ENCODE data around the gene MPP2.
"Not testable (repeated sequence)": the region's sequence is repeated elsewhere in the genome, so short reads cannot be mapped to it uniquely, and the experiment has no call there.

The MPP2 gene

DNA sequence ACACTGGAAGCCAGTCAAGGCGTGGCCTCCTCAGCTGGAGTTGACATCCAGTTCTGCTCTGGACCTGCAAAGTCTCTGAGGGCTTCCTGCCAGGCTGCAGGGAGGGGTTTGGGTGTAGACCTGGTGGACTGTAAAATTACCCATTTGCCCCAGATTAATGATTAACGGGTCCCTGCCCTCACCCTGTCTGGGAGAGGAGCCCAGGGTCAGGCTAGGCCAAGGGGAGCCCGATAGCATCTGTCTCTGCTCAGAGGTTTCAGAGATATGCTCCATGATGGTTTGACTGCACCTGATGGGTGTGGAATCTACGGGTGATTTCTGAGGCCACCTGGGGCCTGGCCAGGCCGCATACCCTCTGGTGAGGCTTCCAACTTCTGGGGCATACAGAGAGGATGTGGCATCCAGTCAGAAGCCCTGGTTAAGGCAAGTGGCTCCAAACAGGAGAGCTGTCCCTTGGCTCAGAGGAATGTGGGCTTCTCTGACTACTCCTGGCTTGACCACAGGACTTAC, 23.8 kb upstream of the MPP2 start:
- no peak for DNase-seq (ENCODE audit: low read depth in 3 of 3)

DNA sequence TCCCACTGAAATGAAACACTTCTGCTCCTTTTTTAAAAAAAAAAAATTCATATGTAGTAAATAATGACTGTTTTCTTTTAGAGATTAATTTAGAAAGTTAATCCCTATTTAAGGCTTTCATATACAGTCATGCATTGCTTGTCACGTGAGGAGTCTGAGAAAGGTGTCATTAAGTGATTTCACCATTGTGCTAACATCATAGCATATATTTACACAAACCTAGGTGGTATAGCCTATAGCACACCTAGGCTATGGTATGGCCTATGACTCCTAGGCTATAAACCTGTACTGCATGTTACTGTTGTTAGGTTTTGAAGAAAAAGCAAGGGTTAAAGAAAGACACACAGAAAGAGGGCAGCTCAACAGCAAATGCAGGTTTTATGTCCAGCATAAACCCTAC, 21.3 kb upstream of the MPP2 start:
- DNase-seq (ENCODE audit: low read depth in 3 of 3), result no peak

DNA sequence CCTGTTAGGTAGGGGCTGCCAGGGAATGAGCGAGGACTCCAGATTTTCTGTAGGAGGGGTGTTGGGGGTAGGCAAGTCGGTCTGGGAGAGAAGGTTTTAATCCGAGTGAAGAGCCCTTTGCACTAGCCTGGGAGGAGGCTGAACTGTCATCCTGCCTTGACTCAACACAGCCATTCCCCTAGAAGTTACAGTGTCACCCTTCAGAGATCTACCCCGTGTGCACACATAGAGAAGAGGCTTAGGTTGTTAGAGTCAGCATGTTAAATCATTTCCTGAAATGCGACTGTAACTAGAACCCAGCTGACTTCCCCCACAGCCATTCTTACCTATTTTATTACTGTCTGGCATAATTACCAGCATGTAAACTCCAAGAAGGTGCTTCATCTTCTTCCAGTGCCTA, 20.6 kb upstream of the MPP2 start:
- DNase-seq (ENCODE audit: low read depth in 3 of 3), result not testable (repeated sequence)

DNA sequence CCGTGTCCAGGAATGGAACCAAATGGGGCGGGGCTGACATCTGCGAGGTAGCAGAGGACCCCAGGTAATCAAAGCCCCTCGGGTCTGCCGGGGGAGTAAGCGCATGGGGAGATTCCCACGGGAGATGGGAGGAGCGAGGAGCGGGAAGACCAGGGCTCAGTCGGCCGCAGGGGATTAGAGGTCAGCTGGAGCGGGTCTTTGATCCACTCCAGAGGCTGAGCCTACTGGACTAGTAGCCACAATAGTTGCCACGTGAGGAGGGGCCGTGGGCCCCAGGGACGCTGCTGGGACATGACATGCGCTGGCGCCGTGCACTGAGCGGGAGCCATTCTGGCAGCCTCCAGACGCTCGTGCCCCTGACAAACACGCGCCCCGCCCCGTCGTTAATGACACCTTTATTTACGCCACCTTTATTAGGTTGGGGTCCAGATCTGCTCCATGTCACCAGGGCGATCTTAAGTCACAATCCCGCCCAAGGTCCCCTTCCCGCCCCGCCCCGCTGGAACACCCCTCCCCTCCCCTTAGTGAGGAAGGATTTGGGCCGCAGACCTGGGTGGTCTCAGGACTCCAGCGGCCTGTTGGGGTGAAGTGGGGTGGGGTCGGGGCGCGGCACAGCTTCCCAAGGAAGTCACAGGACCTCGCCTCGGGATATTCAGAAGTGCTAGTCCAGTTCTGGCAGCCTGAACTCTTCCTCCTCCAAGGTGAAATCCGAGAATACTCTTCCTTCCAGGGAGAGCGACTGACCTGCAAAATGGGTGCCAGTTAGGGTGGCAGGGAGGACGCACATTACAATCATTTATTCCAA, 19.9 kb upstream of the MPP2 start:
- no peak for DNase-seq (ENCODE audit: low read depth in 3 of 3)

DNA sequence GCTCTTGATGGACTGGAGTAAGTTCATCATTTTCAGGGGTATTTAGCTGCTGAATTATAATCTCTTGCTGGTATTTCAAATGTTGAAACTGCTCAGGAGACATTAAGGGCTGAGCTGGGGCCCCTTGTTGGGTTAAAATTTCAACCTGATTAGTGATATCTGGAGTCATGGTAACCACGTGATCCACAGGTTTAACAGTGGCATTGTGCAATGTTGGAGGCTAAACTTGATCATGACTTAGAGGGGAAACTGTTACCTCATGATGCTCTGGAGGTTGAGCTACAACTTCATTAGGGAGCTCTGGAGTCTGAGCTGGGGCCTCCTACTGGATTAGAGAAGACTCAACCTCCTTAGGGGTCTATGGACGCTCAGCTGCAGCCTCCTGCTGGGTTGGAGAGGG, 17.2 kb upstream of the MPP2 start:
- no peak for DNase-seq (ENCODE audit: low read depth in 3 of 3)

DNA sequence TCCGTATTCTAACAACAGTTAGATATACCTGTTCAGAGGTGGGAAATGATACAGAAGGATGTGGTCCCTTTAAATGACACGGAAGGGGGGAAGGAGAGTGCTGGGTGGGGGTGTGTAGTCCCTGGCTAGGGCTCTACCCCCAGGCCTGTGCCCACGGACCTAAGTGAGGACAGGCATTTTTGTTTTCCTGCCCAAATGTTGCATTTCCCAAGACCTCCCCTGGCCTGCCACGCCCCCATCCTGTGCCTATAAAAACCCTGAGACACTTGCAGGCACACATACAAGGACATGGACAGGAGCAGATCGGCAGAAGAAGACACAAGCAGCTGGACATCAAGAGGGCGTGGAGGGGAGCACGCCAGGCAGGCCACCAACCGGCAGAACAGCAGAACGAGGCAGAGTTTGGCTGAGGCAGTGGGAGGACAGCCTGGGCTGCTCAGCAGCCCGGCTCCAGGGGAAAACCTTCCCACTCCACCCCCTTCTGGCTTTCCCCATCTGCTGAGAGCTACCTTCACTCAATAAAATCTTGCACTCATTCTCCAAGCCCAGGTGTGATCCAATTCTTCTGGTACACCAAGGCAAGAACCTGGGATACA, 13.3 kb upstream of the MPP2 start:
- DNase-seq (ENCODE audit: low read depth in 3 of 3), result no peak

DNA sequence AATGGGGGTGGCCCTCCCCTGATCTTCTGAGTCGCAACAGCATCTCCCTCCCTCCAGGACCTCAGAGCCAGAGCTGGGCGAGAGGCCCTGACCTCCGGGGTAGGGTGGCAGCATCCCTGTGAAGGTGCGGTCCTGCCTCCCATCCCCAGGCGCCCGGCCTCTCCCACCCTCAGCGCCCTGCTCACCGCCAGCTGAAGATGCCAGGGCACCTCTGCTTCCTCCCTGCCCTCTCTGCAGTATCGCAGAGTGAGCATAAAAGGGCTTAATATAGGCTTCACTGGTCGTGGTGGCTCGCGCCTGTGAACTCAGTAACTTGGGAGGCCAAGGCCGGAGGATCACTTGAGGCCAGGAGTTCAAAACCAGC, 10.7 kb upstream of the MPP2 start:
- DNase-seq (ENCODE audit: low read depth in 3 of 3), result no peak

DNA sequence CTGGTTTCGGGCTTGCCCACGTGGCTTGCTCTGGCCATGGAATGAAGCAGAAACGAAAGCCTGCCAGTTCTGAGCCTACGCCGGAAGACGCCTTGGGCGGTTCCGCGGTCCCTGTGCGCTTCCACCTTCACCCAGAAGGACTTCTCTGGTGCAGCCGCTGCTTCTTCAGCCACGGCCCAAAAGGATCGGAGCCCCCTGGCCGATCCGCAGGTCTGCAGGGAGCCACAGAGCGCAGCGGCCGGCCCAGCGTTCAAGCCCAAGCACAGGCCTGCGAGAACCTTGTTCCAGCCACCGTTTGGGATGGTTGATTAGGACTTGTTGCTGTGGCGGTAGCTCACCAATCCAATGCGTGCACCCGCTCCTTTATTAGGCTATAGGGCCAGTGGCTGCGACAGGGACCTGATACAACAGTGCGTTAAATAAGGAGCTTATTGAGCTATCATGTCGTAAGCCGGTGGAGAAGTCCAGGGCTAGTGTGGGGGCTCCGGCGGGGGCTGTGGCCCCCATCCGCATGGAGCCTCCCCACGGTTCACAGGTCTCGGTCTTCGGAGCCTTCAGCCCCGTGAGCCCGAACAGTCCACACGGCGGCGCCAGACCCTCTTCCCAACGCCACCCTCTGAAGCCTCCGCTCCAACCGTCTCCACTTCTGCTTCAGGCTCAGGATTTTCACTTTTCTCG, 10.2 kb upstream of the MPP2 start:
- no peak for DNase-seq (ENCODE audit: low read depth in 3 of 3)

DNA sequence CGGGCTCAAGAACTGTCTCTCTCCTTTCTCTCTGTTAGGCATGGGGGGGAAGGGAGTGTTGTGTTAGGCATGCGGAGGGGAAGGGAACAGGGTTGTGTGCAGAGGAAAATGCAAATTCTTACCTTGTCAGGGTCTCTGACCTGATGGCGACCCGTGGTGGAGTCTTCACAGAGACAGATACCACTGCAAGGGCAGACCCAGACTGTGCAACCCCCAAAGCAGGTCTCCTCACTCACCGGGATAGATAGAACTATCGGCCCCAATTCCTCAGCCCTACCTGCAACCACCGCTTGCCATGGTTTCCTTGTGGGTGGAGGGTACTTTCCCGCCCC, 9.6 kb upstream of the MPP2 start:
- no peak for DNase-seq (ENCODE audit: low read depth in 3 of 3)

DNA sequence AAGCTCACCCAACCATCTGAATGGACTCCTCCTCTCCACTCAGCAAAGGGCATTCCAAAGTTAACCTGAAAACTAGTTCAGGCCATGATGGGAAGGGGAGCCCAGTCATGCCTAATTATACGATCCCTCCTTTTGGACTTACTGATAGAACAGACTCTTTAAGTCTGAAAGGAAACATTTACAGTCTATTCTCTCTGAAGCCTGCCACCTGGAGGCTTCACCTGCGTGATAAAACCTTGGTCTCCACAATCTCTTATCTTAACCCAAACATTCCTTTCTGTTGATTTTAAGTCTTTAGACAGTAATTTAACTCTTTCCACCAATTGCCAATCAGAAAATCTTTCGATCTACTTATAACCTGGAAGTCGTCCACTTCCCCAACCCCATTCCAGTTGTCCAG, 9.0 kb upstream of the MPP2 start:
- DNase-seq (ENCODE audit: low read depth in 3 of 3), result no peak

DNA sequence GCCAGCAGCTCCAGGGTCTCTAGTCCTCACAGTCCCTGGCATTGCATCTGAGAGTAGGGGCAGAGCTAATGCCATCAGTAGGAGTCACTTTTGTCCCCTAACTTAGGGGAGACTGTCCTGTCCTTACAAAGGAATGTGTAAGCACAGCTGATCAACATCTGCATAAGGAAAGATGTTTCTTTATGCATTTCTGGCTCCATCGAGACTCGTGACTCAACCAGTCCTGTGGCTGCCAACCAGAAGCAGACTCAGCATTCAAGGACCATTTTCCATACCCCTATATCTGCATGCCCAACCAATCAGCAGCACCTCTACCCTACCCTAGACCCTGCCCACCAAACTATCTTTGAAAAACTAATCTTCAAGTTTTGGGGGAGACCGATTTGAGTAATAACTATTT, 8.2 kb upstream of the MPP2 start:
- no peak for DNase-seq (ENCODE audit: low read depth in 3 of 3)

DNA sequence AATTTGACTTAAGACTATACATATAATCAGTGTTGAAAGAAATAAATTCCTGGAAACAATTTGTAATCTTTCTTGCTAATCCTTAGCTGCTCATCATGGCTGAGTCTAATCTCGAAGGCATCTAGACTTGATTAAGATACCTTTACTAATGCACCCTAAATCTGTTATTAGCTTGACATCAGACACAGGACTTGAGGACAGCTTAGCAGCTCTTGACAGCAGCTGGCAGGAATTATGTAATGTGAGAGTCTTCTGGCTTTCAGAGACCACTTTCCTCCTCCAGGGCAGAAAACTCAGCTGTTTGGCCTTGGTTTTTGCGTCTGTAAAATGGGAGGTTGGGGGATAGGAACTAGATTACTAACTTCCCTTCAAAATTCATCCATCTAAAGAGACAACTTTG, 7.1 kb upstream of the MPP2 start:
- no peak for DNase-seq (ENCODE audit: low read depth in 3 of 3)

DNA sequence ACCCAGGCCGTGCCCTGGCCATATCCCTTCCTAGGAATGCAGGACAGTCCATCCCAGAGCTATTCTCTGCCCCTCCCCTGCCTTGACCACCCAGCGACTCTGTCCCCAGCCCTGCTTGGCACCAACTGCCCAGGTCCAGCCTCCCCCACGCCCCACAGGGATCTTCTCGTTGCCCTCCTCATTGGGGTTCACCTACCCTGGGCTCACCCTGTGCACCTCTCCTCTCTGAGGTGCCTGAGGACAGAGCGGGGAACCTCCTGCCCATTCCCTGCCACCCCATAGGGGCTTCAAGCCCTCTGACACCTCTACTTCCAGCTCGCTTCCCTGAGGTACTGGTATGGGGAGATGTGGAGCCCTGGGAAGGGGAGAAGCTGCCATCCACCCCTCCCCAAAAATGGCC, 6.2 kb upstream of the MPP2 start:
- DNase-seq (ENCODE audit: low read depth in 3 of 3), result no peak

DNA sequence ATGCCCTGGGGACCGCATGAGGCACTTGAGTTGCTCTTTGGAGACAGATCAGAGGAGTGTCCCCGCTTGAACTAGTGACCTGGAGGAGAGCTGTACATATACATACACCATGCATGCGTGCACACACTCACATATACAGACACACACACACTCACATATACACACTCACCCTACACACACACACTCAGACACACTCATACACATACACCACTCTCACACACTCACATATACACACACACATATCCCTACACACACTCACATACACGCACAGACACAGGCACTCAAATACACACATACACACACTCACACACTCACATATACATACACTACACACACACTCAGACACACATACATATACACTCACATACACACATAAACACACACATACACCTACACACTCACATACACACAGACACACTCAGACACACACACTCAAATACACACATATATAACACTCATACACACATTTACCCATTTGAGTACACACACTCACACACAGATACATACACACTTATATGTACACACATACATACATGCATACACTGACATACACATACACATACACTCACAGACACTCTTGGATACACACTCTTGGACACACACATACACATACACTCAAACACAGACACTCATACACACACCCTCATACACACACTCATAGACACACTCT, 5.4 kb upstream of the MPP2 start:
- DNase-seq (ENCODE audit: low read depth in 3 of 3), result no peak

DNA sequence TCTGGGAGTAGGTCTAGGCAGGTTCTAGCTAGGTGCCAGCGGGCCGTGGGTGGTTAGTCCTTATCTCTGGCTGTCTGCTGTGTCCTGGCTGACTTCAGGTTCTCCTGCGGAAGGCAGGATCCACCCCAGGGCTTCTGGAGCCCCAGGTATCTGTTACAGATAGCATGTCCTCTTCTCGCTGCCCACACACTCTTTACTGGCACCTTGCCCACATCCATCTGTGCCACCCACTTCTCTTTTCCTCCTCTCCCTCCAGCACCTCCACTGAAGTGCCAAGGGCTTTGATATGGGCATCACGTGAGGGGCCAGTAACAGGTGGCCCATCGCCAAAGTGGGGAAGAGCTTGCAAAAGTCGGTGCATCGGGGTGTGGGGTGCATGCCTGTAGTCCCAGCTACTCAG, 4.6 kb upstream of the MPP2 start:
- DNase-seq (ENCODE audit: low read depth in 3 of 3), result no peak

DNA sequence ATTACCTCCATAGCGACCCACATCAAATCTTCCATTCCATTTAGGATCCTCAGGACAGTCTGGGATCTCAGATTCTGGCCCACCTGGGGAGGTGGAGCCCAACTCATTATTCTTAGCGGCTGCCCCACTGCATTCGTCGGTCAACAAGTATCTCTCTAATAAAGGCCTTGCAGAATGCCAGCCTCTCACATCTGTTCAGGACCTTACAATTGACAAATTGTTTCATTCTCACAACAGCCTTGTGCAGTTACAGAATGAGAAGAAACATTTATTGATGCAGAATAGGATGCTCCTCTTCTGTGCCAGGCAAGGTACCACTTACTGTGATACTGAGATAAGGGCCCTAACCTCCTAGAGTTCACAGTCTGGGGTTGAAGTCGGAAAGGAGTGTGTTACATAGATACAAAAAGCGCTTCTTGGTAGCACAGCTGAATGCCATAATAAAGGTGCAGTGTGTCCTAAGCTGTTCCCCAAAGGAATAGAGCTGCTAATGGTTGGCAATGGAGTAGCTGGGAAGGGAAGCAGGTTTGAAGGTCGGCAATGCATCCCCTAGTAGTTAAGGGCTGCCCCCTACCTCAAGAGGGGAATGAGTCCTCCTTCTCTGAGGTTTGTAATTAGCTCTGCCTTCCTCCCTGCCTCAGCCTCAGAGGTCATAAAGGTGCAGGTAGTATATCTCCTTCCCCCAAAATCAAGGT, 2.3 kb upstream of the MPP2 start:
- no peak for DNase-seq (ENCODE audit: low read depth in 3 of 3)

DNA sequence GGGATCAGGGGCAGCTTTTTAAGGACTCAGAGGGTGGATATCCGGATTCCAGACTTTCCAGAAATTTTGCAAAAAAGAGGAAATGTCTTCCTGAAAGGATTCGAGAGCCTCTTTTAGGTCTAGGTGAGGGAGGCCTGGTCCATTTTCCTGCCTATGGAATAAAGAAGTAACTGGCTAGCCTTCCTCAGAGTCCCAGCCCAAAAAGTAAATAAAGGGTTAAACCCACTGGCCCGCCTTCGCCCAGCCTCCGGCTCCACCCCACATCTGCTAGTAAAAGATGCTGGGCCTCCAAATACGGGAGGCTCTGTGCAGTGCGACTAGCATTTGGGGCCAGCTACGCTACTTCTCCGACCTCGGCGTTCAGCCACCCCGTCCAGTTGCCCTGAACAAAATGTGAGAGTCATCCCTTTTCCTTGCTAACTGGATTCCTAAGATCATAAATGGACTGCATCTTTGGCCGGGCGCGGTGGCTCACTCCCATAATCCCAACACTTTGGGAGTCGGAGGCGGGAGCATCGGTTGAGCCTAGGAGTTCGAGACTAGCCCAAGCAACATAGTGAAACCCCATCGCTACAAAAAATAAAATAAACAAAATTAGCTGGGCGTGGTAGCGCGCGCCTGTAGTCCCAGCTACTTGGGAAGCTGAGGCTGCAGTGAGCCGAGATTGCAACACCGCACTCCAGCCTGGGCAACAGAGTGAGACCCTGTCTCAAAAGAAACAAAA, 824 bp upstream of the MPP2 start:
- no peak for DNase-seq (ENCODE audit: low read depth in 3 of 3)

DNA sequence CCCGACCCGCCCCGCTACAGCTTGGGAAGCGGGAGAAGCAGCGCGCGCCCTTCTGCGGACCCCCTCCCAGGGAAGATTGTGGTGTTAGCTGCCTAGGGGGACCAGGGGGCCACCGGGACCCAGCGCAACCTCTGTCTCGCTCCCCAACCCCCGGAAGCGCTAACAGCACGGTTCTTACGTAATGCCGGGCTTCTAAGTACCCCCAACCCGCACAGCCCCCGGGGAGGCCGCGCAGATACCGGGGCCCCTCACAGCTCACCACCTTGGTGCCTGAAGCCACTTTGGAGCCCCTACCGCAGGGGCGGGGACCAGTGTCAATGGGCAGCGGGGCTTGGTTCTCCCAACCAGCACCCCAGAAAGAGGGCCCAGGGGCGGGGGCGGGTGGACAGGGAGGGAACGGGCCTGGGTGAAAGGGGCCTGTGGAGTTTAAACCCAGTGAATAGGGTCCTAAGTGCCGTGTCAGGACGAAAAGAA, 348 bp downstream of the MPP2 start:
- DNase-seq (ENCODE audit: low read depth in 3 of 3), result no peak

DNA sequence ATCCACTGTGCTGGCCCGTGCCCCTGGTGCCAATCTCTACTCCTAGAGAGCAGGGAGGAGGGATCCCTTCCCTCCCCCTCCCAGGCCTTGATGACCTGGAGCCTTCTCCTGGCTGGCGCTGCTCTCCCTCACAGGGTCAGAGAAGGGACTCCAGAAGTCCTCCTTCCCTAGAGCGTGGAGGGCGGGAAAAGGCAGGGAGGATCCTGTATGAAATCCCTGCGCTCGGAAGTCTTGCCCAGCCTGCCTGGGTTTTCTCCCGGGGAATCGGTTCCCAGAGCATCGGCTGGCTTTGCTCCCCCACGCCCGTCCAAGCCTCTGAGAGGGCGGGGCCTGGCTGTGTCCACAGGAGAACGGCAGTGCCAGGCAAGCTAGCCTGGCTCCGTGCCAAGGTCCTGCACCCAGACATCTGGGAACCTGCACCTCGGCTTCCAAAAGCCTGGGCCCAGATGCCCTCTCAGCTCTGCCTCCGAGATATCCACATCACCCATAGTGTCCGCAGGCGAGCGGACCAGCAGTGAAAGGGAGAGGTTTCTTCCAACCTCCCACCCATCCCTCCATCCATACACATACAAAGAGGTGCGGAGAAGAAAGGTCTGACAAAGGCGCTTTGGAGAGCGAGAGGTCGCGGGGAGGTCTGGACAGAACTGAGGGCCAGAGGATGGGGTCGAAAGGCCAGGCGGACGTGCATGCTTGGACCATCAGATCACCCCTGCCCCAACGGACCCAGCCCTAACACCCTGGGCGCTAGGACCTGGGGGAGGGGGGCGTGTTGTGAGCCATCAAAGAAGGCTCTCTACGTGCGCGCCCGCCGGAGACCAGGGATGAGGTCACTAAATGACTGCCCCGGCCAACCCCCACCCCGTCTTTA, 1.1 kb downstream of the MPP2 start:
- no peak for DNase-seq (ENCODE audit: low read depth in 3 of 3)

DNA sequence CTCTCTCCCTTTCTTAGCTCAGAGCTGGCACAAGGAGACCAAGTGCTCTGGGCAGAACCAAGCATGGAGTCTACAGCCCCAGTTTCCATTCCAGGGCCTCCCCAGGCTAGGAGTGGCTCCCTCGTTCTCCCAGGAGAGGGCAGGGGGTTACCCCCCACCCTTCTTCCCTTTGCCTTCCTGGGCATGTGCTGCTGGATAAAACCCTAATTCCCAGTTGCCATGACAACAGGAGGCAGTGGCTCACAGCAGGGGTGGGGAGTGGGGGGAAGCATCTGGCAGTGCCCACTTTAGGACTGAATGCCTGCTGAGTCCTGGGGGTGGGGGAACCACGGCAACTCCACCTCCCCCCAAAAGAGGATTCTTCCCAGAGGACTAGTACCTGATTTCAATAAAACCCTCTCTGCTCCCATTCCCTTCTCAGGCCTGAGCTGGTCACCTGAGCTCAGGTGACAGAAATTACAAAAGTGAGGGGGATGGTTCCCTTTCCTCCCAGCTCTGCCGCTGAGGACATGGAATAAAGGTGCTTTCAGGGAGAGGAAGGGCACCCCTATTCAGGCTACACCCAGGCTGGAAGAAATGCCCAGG, 1.8 kb downstream of the MPP2 start:
- no peak for DNase-seq (ENCODE audit: low read depth in 3 of 3)

Measured in stimulated activated CD4-positive, alpha-beta T cell treated with anti-CD3 and anti-CD28 coated beads, TNF-alpha, amount 100 ng/mL, for 48 hours (primary cell).